Type B pancreatic cell (in vitro differentiated cells): ENCODE data around the gene CNOT6L. TPM values are rescaled to one million over a fixed set of nuclear protein-coding genes. Genes with fewer than 3 reads are reported as not detected.

ENCODE experiments used
- DNase-seq: peaks from one replicate; pipeline ENCODE4 v3.0.0; 2021; ENCODE audit warnings: mixed read lengths; ENCODE audit not compliant: unreplicated experiment; ENCODE audit errors: extremely low spot score
- H3K27ac Mint-ChIP-seq: 2 replicates; pipeline ENCODE4 v1.8.0; 2021; ENCODE audit warnings: mild to moderate bottlenecking, mixed read lengths
- H3K27me3 Mint-ChIP-seq: 2 replicates; pipeline ENCODE4 v1.8.0; 2021; ENCODE audit warnings: mixed read lengths
- H3K36me3 Mint-ChIP-seq: 2 replicates; pipeline ENCODE4 v1.8.0; 2021; ENCODE audit warnings: mixed read lengths
- H3K4me1 Mint-ChIP-seq: one replicate; pipeline ENCODE4 v1.8.0; 2021; ENCODE audit warnings: mixed read lengths; ENCODE audit not compliant: unreplicated experiment
- H3K4me3 Mint-ChIP-seq: 2 replicates; pipeline ENCODE4 v1.8.0; 2021; ENCODE audit warnings: mild to moderate bottlenecking, mixed read lengths
- H3K9me3 Mint-ChIP-seq: 2 replicates; pipeline ENCODE4 v1.8.0; 2021; ENCODE audit warnings: mixed read lengths
- total RNA-seq: library from RNA; stranded (reverse); gene quantifications from 2 replicates; pipeline ENCODE4 v1.2.1, GENCODE V29; 2021; ENCODE audit warnings: low replicate concordance
- TF ChIP-seq, protein P1 (sequence below): fragments of 200-600 bp; sonication (generic); conservative IDR thresholded peaks from 2 replicates; pipeline ENCODE4 v1.5.0; 2021; ENCODE audit warnings: antibody characterized with exemption, mild to moderate bottlenecking

CNOT6L gene
- total RNA-seq, 1 donor from 2014 or later, result 30.0 TPM

DNA sequence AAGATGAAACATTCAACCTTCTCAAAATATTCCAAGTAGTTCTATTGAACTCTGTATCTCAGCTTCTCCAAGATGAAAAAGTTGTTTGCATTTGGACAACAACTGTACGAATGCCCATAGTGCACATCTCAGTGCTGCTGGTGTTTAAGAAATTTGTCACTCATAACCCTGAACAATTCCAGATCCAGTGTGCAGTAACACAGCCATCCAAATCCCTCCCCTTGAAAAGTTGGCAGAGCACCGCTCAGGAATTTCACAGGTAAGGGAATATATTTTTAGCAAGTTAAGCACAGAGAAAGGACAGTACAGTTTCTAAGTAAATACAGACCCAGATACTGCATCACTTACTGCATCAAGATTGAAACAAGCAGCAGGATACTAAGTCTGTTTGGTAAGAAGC, 104.7 kb downstream of the CNOT6L start:
- Mint-ChIP-seq H3K4me1 (no peaks in the 10 kb centered on the region), H3K9me3 (no peaks in the 10 kb centered on the region), H3K36me3 (peaks cover 3% of the 10 kb centered on the region), H3K4me3 (no peak overlapping the region), H3K27ac (no peak overlapping the region), H3K27me3 (no peaks in the 10 kb centered on the region)
- TF ChIP-seq, protein P1, sequence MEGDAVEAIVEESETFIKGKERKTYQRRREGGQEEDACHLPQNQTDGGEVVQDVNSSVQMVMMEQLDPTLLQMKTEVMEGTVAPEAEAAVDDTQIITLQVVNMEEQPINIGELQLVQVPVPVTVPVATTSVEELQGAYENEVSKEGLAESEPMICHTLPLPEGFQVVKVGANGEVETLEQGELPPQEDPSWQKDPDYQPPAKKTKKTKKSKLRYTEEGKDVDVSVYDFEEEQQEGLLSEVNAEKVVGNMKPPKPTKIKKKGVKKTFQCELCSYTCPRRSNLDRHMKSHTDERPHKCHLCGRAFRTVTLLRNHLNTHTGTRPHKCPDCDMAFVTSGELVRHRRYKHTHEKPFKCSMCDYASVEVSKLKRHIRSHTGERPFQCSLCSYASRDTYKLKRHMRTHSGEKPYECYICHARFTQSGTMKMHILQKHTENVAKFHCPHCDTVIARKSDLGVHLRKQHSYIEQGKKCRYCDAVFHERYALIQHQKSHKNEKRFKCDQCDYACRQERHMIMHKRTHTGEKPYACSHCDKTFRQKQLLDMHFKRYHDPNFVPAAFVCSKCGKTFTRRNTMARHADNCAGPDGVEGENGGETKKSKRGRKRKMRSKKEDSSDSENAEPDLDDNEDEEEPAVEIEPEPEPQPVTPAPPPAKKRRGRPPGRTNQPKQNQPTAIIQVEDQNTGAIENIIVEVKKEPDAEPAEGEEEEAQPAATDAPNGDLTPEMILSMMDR, result no peak
- DNase-seq, result no peak

DNA sequence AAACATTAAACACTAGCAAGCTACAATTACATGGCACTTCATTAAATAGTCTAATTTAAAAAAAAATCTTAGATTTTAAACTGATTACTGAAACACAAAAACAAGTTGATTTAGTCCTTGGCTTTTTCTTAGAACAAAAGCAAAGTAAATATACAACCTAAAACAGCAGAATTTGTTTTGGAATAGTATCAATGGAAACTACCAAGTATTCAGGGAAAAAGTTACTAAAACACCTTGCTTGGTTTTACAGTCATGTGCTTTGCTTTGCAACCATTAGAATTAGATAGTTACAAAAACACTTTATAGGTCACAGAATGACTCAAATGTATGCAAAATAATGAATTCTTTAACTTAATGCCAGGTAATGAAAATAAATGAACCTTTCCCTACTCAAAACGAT, 105.3 kb downstream of the CNOT6L start:
- Mint-ChIP-seq H3K4me1 (no peaks in the 10 kb centered on the region), H3K27me3 (no peaks in the 10 kb centered on the region), H3K4me3 (no peak overlapping the region), H3K9me3 (no peaks in the 10 kb centered on the region), H3K36me3 (no peaks in the 10 kb centered on the region), H3K27ac (no peak overlapping the region)
- TF ChIP-seq, protein P1, result no peak
- no peak for DNase-seq

DNA sequence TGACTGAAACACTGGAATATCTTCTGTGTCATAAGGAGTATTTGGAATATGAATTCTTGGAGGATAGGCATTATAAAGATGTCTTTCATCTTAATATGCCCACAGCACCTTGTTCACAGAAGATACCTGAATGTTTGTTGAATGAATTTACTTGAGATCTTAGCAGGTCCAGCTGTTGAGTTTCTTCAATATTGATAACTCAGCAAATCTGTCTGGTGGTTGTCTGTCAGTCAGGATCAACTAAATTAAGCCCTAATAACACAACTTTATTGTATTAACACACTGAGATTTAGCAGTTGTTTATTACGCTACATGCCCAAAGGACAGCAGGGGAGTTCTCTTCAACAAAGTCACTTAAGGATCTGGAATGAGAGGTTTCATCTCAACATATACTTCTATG, 106.5 kb downstream of the CNOT6L start:
- no peaks in the 10 kb centered on the region for H3K4me1 Mint-ChIP-seq
- no peak overlapping the region for H3K4me3 Mint-ChIP-seq
- no peak overlapping the region for H3K27ac Mint-ChIP-seq
- DNase-seq, result no peak
- H3K36me3 Mint-ChIP-seq, result no peaks in the 10 kb centered on the region
- H3K27me3 Mint-ChIP-seq, result no peaks in the 10 kb centered on the region
- TF ChIP-seq, protein P1, result no peak
- no peaks in the 10 kb centered on the region for H3K9me3 Mint-ChIP-seq

DNA sequence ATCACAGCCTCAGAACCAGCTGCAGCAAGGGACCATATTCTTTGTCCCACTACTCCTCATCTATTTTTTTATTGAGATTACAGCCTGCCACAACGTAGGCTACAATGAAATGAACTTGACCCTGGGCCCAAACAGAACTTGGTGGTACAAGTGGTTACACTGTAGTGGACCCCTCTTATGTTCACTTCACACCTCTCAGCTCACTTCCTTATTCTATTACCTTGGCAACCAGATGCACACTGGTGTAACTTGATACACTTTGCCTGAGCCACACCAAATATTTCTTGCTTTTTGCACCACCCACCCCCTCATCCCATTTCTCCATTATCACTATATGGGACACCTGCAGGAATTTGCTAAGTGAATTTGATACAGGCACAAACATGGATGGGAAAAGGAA, 107.7 kb downstream of the CNOT6L start:
- Mint-ChIP-seq H3K27me3 (no peaks in the 10 kb centered on the region), H3K36me3 (no peaks in the 10 kb centered on the region), H3K4me1 (no peaks in the 10 kb centered on the region), H3K27ac (no peak overlapping the region), H3K4me3 (no peak overlapping the region), H3K9me3 (no peaks in the 10 kb centered on the region)
- TF ChIP-seq, protein P1, result no peak
- no peak for DNase-seq

DNA sequence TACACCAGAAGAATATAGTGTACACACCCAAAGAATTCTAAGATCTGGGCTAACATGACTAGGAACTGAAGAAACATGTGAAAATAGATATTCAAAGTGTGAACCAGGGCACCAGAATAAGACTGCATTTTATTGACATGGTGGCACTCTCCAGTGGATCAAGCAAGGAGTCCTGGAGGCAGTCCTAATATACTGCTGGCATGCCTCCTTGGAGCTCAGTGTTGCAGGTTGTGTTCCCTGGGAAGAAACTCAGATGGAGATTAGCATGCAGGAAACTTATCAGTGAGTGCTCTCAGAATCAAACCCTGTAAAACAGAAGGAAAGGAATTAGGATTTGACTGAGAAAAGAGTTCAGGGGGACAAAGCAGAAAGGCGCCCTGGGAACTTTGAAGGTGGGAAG, 108.5 kb downstream of the CNOT6L start:
- no peak overlapping the region for H3K4me3 Mint-ChIP-seq
- H3K27me3 Mint-ChIP-seq, result no peaks in the 10 kb centered on the region
- DNase-seq, result no peak
- TF ChIP-seq, protein P1, result no peak
- H3K4me1 Mint-ChIP-seq, result no peaks in the 10 kb centered on the region
- H3K36me3 Mint-ChIP-seq, result no peaks in the 10 kb centered on the region
- H3K9me3 Mint-ChIP-seq, result no peaks in the 10 kb centered on the region
- H3K27ac Mint-ChIP-seq, result no peak overlapping the region

DNA sequence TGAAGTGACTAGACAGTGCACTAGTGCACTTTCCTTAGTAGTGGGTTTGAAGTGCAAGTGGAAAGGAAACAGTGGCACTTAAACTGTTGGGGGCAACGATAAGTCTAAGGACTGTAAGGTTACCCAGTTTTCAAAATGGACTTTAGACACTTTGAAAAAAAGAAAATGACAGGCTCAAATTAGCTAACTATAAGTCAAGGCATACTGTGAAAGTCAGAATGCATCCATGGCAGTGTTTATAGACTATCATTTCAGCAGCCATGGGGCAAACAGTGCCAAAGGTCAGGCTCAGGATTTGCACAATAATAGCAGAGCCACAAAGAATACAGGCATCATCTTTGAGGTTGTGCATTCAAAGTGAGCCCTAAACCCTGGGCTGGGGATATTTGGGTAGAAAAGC, 109.1 kb downstream of the CNOT6L start:
- H3K27me3 Mint-ChIP-seq, result no peaks in the 10 kb centered on the region
- DNase-seq, result no peak
- H3K4me1 Mint-ChIP-seq, result no peaks in the 10 kb centered on the region
- no peaks in the 10 kb centered on the region for H3K36me3 Mint-ChIP-seq
- H3K9me3 Mint-ChIP-seq, result no peaks in the 10 kb centered on the region
- no peak overlapping the region for H3K4me3 Mint-ChIP-seq
- TF ChIP-seq, protein P1, result no peak
- H3K27ac Mint-ChIP-seq, result no peak overlapping the region
